Forelimb muscle (tissue), 1 donor: ENCODE data around the gene LRIG3. TPM values are rescaled to one million over a fixed set of nuclear protein-coding genes. Genes with fewer than 3 reads are reported as not detected.
"Not testable (repeated sequence)": the region's sequence is repeated elsewhere in the genome, so short reads cannot be mapped to it uniquely, and the experiment has no call there.

Experiments used
- DNase-seq: peaks from one replicate; pipeline ENCODE4 v3.0.0-alpha.2; 2013; ENCODE audit warnings: low read depth
- polyA plus RNA-seq: library from polyadenylated mRNA; unstranded; fragments of 120-200 nt; gene quantifications from one replicate; pipeline ENCODE4 v1.2.1, GENCODE V29; 2013; ENCODE audit not compliant: insufficient read length

LRIG3 gene
- polyA plus RNA-seq, 1 donor = 23.8 TPM

- no peak for DNase-seq
These were observed 10.5 kb upstream of the LRIG3 start for GRCh38 chr12:58930770-58931324.

DNA sequence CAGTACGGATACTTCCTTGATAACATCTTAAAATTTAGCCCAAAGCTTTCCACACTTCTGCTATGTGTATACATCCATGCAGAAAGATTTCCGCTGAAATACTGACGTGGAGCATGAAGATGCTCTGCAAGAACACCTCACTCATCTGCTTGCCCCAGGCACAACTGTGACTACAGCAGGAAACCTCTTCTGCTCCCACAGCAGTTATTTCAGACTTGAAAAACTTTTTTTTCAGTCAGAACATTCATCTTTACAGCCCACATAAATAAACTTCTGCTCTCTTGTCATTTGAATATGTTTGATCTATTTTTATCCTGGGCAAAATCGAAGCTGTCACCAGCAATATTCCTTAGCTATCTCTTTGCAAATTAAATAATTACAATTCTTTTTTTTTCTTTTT is 6.8 kb upstream of the LRIG3 start:
- DNase-seq = no peak

GRCh38 chr12:58926586-58926985 is 6.3 kb upstream of the LRIG3 start:
- DNase-seq = no peak

DNA sequence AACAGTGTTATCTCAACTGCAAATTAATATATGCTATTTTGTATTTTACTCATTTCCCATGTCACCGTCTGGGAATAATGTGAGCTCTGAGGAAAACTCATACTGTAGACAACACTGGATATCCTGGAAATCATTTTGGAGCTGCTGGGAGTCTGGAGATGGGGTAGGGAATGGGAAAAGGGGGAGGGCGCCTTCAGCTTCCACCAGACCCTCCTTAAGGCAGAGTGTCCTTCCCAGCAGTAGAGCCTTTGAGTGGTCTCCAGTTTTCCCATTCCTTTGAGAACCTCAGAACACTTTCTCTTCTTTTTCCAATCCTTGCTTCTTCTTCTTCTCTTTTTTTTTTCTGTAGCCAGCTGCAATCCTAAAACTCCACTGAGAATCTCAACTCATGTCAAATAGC is 5.4 kb upstream of the LRIG3 start:
- no peak for DNase-seq

DNA sequence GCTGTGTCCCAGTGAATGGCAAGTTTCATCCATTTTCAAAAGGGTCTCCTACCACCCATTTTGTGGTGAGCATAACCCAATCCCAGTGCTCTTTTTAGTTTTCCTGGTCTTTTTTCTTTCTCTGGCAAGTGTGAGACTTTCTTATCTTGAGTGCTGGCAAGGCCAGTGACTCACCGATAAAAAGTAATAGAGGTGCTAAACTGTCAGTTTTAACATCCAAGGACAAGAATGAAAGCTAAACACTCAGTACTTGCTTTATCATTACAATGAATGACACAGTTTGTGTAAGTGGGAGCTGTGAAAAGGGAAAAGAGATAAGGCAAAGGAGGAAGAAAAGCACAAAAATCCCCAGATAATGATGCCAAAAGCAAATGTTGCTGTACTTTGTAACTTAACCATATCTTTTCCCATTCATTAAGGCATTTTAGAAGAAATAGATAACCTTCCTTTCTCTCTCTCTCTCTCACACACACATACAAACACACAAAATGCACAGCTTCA is 4.9 kb upstream of the LRIG3 start:
- DNase-seq = no peak

- DNase-seq = no peak
These were observed 4.3 kb upstream of the LRIG3 start for GRCh38 chr12:58924652-58925051.

DNA sequence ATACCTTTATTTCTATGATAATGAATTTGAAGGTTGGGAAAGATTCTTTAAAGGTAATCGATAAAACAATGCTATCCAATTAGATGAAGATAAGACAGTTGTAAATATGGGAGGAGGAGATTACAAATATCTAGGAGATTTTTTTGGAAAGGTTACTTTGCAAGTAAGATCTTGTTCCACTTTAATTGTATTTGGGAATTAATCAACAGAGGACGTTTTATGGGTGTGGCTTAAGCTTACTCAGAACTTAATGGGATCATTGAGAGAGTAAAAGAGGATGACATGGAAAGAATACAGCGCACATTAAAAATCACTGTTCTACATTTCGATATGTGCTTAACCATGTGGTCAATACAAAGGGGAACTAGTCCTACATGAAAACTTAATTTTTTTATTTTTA is 3.5 kb upstream of the LRIG3 start:
- DNase-seq = no peak

GRCh38 chr12:58922849-58923248 is 2.5 kb upstream of the LRIG3 start:
- no peak for DNase-seq

DNA sequence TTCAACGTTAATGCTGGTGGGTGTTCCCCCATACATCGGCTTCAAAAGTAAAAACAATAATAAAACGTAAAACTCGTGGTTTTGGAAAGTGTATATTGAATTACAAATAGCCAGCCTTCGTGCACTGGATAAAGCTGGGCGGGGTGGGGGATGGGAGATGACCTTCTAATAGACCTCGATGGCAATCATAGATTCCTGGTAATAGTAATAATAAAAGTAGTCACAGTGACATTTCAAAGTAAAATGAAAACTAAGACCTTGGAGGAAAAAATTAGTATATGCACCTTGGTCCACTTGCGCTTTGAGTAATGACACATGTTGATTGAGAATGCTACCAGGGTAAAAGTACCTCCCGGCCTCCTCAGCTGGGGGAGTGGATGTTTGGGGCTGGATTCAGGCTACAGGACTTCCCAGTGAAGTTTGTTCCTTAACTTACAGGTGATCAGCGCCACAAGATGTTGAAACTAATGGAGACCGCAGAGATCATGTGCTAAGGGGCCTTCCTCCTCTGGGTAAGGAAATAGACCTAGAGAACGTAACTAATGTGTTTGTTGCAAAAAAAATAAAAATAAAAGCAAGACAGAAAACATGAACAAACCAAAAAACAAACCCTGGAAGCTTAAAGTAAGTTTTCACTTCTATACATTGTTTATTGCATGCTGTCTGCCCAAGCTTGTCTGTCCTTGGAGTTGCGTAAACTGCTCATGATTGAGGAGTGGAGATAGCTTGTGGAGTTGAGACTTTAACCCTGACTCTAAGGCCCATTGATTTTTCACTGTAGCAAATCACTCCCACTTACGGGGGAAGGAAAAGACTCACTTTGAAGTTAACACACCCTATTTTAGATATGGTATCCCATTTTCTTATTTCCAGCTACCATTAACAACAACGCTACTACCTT is 907 bp upstream of the LRIG3 start:
- DNase-seq = no peak

GRCh38 chr12:58919231-58920101 is 838 bp downstream of the LRIG3 start:
- DNase-seq = no peak

GRCh38 chr12:58918469-58918844 is 1.8 kb downstream of the LRIG3 start:
- DNase-seq = no peak

GRCh38 chr12:58917699-58918468 is 2.4 kb downstream of the LRIG3 start:
- DNase-seq = no peak

DNA sequence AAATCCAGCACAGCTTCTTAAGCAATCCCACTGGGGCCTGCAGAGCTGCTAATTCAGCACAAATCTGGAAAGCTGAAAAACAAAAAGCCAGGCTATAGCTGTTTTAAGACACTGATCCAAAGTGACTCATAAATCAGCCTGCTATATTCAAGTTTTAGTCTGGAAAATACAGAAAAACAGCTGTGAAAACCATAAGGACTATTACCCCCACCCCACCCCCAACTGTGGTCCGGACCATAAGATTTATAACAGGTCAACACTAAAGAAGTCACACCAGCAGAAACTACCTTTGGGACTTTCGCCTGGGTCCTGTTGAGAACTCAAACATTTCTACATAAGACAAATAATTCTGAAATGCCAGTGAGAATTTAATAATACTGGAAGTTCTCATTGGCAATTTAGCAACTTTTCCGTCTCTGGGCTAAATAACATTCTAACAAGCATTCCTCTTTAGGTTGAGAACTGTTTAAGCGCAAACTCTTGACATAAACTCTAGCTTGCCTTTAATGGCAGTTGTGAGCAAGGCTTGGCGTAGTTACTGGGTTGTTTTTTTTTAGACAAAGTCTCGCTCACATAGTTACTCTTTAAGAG is 3.3 kb downstream of the LRIG3 start:
- DNase-seq = peak; percentile 88

GRCh38 chr12:58916161-58916621 is 4.1 kb downstream of the LRIG3 start:
- no peak for DNase-seq

- DNase-seq = no peak
These were observed 4.7 kb downstream of the LRIG3 start for GRCh38 chr12:58915634-58916033.

GRCh38 chr12:58915037-58915436 is 5.3 kb downstream of the LRIG3 start:
- DNase-seq = no peak

- DNase-seq = no peak
These were observed 5.8 kb downstream of the LRIG3 start for GRCh38 chr12:58914457-58914856.

- no peak for DNase-seq
These were observed 12.9 kb downstream of the LRIG3 start for GRCh38 chr12:58907391-58907790.

DNA sequence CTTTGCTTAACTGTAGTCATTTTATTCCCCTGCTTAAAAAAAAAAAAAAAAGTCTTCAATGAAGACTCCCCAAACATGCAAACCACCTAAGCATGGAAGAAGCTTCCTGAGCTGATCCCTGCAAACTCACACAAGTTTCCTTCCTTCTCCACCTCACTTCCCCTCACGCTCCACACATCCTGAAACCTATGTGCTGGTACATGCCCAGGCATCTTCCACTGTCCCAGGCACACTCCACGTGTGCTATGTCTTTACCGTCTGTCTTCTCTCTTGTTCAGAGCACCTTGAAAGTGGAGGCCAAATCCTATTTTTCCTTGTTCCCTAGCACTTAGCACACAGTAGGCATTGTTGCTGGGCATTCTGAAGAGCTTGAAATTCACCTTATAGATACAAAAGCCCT is 13.4 kb downstream of the LRIG3 start:
- DNase-seq = no peak

DNA sequence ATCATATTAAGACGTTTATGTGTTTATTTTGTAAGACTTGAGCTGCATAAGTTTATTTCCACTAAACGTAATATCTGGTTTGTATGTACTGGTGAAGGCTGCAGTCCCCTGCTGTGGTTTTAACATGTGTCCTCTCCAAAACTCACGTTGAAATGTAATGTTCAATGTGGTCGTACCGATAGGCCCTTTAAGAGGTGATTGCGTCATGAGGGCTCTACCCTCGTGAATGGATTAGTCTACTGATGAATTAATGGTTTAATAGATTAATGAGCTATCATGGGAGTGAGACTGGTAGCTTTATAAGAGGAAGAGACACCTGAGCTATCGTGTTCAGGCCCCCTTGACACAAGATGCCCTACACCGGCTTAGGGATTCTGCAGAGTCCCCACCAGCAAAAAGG is 14.9 kb downstream of the LRIG3 start:
- no peak for DNase-seq

DNA sequence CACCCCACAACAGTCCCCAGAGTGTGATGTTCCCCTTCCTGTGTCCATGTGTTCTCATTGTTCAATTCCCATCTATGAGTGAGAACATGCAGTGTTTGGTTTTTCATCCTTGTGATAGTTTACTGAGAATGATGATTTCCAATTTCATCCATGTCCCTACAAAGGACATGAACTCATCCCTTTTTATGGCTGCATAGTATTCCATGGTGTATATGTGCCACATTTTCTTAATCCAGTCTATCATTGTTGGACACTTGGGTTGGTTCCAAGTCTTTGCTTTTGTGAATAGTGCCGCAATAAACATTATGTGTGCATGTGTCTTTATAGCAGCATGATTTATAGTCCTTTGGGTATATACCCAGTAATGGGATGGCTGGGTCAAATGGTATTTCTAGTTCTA is 17.6 kb downstream of the LRIG3 start:
- DNase-seq = not testable (repeated sequence)
